ENCODE measurements around the gene HLA-B.
"Not testable (repeated sequence)": the region's sequence is repeated elsewhere in the genome, so short reads cannot be mapped to it uniquely, and the experiment has no call there.

HLA-B gene

DNA sequence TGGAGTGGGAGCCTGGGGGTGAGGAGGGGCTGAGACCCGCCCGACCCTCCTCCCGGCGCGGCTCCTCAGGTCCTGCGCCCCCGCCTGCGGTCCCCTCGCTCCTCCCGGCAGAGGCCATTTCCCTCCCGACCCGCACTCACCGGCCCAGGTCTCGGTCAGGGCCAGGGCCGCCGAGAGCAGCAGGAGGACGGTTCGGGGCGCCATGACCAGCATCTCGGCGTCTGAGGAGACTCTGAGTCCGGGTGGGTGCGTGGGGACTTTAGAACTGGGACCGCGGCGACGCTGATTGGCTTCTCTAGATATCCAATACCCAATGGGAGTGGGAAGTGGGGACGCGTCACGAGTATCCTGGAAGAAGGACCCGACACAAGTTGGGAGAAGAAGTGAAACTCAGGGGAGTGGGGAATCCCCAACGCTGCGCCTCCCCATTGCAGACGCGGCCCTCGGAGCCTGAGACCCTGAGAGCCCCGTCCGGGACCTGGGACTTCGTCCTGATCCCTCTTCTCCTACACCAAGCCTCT is at the start of gene HLA-B:
Gene HLA-B, minus strand, starts transcription at position 234 of the 521 bp plus-strand sequence. Its CDS starts 21 bp downstream, at position 213.
- peak; percentile 74 for DNase-seq

DNA sequence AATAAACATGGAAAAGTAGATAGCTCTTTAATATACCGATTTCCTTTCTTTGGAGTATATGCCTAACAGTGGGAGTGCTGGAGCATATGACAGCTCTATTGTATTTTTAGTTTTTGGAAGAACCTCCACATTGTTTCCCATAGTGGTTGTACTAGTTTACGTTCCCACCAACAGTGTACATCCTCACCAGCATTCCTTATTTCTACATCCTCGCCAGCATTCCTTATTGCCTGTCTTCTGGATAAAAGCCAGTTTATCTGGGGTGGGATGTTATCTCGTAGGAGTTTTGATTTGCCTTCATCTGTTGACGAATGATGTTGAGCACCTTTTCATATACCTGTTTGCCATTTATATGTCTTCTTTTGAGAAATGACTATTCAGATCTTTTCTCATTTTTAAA is 49.0 kb upstream of the HLA-B start:
- no peak for DNase-seq

DNA sequence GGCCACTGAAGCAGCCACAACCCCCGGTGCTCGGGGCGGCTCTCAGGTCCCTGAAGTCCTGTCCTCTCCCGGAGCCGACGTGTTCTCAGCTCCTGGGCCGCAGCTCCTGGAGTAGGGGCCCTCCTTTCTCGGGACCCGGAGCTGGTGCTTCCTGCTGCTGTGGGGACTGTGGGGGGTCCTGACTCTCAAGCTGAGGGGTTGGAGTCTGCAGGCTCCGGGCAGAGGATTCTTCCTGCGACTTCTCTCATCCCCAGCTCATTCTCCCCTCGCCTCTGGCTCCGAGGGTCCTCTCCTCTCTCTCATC is 47.0 kb upstream of the HLA-B start:
- DNase-seq: not testable (repeated sequence)

DNA sequence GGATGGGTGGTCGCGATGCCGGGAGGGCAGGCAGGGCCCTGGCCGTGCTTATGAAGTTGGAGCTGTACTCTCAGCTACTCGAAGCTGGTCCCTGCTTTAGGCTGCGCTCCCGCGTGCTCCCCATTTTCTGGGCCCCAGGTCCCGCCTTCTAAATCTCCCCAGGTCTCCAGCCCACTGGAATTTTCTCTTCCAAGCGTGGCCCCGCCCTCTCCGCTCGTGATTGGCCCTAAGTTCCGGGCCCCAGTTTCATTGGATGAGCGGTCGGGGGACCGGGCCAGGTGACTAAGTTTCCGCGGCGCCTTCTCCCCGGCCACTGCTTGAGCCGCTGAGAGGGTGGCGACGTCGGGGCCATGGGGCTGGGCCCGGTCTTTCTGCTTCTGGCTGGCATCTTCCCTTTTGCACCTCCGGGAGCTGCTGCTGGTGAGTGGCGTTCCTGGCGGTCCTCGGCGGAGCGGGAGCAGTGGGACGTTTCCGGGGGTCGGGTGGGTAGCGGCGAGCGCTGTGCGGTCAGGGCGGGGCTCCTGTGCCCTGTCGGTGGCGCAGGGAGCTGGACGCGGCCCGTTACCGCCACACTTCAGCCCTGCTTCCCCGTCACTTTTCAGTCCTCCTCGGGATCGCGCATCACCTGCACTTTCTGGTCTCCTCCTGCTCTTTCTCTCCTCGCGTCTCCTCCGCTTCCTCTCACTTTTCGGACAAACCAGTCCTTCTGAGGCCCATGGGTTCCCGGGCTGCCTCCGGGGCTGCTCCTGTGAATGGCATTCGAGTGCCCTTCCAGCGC is 46.5 kb upstream of the HLA-B start, which contains the start of gene MICA:
Gene MICA, plus strand, starts transcription at position 313 of the 778 bp plus-strand sequence. Its CDS starts 38 bp downstream, at position 351.
- peak; percentile 74 for DNase-seq

- DNase-seq: peak; percentile 25
Observed at GRCh38 chr6:31402324-31403282, 45.6 kb upstream of the HLA-B start.

- no peak for DNase-seq
Observed at GRCh38 chr6:31401403-31401802, 44.4 kb upstream of the HLA-B start.

GRCh38 chr6:31400467-31401289 is 43.7 kb upstream of the HLA-B start:
- peak; percentile 73 for DNase-seq

- peak; percentile 64 for DNase-seq
Observed at GRCh38 chr6:31399589-31400466, 42.8 kb upstream of the HLA-B start.

DNA sequence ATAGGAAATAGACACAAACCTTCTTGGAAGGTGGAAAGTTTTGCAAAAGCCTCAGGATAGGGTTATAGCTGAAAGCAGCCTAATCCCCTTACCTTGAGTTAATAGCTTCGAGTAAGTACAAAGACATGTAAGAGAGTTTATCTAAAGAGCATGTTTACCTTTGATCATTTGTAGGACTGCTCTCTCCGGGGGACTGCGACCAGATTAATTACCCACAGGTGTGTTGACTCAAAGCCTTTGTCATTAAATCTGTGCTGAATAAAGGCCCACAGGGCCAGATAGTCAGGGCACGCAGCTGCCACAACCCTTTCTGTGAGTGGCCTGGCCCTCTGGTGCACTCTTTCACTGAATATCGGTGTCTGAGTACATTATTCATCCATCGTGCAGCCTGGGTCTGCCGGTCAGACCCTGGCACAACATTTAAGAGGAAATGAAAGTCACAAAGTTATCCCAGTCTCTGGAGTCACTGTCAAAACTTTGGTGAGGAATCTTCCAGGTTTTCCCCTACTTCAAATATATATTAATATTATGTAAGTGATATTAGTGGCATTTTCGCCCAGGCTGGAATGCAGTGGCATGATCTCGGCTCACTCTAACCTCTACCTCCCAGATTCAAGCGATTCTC is 41.0 kb upstream of the HLA-B start:
- no peak for DNase-seq

DNA sequence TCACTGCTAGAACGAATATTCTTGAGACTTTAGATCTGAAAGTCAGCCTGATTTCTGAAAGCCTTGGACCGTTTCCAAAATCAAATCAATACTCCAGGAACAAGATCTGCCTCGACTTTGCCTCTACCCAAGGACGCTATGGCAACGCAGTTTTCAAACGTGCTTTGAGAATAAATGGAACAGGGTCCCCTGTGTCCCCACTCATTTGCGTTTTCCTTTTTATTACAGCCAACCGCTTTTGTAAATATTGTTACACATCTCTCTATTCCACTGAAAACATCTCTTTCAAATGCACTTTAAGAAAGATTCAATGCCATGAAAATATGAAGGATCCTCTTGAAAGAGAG is 40.1 kb upstream of the HLA-B start:
- not testable (repeated sequence) for DNase-seq

- peak; percentile 88 for DNase-seq
Observed at GRCh38 chr6:31396422-31397152, 39.6 kb upstream of the HLA-B start.

GRCh38 chr6:31395832-31396231 is 38.9 kb upstream of the HLA-B start:
- no peak for DNase-seq

DNA sequence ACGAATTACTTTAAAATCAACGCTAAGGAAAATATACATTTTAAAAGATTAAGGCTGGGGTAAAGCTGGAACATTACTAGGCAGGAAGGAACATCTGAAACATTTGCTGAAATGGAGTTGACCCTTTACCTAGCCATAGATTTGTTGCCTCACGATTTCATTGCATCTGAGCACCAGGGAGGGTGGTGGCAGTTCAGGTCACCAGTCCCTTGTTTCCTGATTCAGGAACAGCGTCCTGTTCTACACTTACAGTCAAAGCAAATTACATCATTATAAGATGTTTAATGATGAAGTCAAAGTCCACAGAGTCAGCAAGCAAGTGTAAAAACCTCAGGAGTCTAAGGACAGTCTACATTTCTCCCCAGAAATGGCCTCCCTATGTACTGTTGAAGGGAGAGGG is 37.4 kb upstream of the HLA-B start:
- no peak for DNase-seq

- DNase-seq: no peak
Observed at GRCh38 chr6:31393932-31394331, 37.0 kb upstream of the HLA-B start.

DNA sequence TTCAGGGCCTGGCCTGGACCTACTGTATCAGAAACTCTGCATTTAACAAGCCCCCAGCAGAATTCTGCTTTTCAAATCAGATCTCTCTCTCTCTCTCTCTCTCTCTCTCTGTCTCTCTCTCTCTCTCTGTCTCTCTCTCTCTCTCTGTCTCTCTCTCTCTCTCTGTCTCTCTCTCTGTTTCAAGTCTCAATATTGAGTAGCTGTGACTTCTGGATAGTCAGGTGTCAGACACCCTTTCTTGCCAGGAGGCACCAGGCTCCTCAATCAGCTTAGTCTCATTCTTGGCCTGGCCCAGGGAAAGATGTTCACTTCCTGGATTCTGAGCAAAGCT is 32.8 kb upstream of the HLA-B start:
- DNase-seq: not testable (repeated sequence)

DNA sequence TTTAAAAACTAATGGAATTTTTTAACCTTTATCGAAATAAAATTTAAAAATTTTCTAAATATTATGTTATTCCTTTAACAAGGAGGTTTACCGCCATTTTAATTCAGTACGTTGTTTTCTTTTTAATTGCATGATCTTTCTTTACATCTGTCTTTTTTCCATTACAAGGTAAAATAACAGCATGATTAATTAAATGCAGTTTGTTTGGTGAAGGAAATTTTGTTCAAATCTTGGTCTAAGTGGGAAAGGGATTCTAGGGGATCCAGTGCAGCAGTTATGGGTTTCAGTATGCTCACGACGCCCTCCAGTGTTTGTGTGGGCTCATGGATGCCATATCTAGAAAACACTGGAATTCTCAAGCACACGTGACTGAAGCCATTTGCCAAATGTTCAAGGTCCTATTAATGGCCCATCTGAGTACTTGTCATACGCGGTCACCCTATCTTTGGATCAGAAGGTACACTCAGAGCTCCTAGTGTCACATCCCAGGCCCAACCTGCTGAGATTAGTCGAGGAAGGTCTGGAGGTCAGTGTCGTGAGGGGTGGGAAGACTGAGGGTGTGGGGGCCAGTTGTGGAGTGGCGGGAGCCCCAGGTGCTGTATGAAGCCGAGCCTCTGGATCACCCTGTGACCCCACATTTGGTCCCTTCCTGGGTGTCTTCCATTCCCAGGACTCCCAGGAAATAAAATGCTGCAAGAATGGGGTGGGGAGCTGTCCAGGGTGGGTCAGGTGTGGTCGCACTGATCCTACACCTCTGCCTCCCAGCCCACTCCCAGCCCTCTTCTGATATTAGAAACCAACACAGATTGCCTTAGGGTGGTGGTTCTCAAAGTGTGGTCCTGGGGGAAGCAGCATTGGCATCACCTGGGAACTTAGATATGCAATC is 32.2 kb upstream of the HLA-B start:
- DNase-seq: not testable (repeated sequence)

GRCh38 chr6:31386977-31387376 is 30.0 kb upstream of the HLA-B start:
- no peak for DNase-seq

DNA sequence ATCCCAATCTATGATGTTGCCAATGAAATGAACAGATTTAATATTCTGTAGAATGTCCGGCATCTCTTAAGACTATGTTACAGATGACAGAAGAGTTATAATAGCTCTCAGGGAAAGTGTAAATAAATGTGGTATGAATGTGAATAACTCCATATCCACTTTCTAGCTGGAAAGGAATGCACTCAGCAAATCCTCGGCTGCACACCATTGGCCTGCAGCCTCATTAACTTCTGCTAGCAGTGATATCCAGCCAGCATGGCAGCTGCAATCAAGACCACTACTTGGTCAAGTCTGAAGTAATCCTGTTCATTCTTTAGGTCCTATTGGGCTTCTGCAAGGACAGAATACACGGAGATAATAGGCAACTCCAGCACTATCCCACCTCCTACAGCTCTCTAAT is 29.1 kb upstream of the HLA-B start:
- no peak for DNase-seq

DNA sequence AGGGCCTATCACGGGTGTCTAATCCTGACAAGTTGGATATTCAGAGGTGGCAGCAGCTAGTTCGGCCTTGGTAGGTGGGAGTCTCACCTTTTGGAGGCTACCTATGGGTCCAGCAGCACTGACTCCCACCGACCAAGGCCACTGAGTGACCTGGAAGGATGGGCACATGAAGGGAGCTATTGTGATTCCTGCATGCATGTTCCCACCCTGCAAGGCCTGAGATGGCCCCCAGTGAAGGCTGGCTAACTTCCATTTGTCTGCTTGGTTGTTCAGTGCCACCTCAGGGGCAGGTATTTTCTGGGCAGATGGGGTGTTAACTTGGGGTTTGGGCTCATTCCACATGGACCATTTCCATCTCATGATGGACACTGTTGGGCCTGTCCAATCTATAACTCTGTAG is 28.1 kb upstream of the HLA-B start:
- no peak for DNase-seq

GRCh38 chr6:31383149-31383548 is 26.2 kb upstream of the HLA-B start:
- no peak for DNase-seq

All from stimulated activated CD4-positive, alpha-beta T cell treated with anti-CD3 and anti-CD28 coated beads, Interleukin-4, amount 100 ng/mL, for 1 hour (primary cell).